ENCODE results near the gene AGAP1.

The AGAP1 gene

DNA sequence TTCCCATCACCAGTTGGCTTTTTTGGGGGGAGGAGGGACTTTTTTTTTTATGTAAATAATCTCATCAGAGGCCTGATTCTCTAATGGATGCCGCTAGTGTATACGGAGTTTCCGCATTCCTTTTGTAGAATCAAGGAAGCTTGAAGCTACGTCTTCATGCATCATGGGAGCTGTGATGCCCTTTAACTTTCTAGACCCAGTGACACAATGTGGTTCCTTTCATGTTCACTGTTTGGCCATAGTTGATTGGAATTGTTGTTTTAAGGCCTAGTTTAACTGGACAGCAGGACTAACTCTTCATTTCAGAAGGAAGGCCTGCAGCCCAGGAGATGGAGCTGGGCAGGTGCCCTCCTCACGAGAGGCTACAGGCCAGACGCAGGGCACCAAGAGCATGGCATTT lies 287.9 kb downstream of the AGAP1 start:
- DNase-seq: no peak

- no peak for DNase-seq
These were observed 290.9 kb downstream of the AGAP1 start for GRCh38 chr2:235784788-235785187.

DNA sequence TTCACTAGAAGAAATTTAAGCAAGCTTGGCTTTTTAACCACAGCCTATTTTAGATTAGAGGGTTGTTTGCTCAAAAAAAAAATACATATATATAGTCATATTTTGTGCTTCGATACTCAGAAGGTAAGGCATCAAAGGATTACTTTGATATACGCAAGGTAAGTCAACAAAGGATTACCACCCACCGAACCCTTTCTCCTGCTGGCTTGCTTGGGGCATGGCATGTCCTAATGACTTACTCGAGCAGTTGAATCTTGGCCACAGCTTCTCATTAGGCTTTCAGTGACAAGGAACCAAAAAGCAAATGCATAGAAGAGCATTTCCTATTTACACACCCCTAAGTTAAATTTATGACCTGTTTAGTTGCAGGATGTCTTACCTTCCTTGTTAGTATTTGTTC lies 295.7 kb downstream of the AGAP1 start:
- no peak for DNase-seq

DNA sequence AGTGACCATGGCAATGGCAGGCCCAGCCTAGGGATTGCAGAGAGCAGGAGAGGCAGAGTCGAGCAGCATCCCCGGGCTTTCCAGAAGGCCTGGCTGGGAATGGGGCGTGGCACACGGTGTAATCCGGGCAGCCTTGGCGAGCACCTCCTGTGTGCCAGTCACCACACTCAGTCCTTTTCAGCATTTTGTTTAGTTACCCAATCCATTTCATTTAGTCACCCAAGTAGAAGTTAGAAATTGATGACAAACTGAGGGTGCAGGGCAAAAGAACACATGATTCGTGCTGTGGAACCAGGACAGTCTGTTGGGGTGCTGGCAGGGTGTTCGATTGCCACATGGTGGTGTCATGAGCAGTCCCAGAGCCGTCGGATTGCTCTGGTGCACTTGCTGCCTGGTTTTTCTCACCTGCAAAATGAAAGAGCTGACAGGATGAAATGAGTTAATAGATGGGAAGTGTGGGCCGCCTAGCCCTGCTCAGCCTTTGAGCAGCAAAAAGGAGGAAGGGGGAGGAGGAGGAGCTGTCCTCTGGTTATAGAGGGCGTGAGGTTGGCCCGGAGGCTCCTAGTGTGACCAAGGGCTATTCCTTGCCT lies 299.4 kb downstream of the AGAP1 start:
- no peak for DNase-seq

DNA sequence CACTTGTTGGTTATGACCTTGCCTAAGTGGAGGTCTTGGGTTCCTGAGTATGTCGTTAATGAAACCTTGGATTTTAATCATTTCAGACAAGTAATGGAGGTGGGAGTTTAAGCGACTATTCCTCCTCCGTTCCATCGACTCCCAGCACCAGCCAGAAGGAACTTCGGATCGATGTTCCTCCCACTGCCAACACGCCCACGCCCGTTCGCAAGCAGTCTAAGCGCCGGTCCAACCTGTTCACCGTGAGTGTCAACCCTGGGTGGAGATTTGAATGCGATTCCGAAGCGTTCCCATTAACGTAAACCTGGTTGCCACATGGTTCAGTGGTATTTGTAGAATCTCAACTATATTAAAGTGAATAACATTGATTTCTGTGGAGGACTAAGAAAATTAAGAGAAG lies 305.4 kb downstream of the AGAP1 start:
- no peak for DNase-seq

- DNase-seq: no peak
These were observed 308.7 kb downstream of the AGAP1 start for GRCh38 chr2:235802542-235802941.

GRCh38 chr2:235803028-235803427 lies 309.2 kb downstream of the AGAP1 start:
- DNase-seq: no peak

- DNase-seq: no peak
These were observed 310.8 kb downstream of the AGAP1 start for GRCh38 chr2:235804676-235805075.

DNA sequence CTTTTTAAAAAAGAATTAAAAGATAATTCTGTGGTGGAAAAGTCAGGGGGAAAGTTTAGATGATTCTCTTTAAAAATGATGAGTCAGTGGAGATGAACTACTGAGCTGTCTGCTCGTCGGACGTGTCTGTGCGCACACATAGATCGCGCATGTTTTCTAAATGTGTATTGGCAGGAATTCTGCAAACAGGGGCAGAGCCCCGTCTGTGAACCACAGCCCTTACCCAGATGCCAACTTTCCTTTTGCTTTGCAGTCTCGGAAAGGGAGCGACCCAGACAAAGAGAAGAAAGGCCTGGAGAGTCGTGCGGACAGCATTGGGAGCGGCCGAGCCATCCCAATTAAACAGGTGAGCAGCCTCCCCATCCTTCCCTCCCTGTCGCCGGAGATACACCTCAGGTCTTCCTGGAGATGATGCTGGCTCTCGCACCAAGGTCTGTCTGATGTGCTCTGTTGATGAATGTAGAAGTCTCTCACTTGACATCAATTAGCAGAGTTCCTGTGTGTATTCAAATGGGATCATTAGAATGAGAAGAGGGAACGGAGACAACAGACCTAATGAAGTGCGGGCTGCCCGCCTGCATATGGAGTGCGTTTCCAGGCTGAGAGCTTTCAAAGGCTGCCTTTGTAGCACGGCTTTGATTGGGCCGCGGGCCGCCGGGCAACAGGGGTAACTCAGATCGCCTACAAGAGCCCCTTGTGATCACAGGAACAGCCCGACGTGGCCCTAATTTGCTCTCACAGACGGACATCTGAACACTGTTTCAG lies 313.3 kb downstream of the AGAP1 start:
- no peak for DNase-seq

GRCh38 chr2:235808366-235808765 lies 314.5 kb downstream of the AGAP1 start:
- DNase-seq: no peak

- no peak for DNase-seq
These were observed 316.4 kb downstream of the AGAP1 start for GRCh38 chr2:235810252-235810651.

DNA sequence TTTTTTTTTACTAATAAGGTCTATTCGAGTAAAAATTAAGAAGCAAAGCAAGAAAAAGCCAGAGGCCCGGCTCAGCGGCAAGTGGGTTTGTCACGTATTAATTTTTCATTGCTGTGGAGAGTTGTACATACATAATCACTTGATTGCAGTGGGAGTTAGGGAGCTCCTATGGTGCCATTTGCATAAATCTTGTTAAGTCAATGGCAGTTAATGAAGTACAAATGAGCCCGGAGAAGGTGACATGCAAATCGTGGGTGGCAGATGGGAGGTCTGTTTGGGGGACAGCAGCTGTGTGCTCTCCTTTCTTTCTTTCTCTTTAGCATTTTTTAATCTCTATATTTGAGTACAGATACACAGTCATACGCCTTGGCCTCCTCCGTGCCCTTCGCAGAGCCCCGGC lies 317.0 kb downstream of the AGAP1 start:
- no peak for DNase-seq

GRCh38 chr2:235811446-235812184 lies 317.8 kb downstream of the AGAP1 start:
- DNase-seq: no peak

DNA sequence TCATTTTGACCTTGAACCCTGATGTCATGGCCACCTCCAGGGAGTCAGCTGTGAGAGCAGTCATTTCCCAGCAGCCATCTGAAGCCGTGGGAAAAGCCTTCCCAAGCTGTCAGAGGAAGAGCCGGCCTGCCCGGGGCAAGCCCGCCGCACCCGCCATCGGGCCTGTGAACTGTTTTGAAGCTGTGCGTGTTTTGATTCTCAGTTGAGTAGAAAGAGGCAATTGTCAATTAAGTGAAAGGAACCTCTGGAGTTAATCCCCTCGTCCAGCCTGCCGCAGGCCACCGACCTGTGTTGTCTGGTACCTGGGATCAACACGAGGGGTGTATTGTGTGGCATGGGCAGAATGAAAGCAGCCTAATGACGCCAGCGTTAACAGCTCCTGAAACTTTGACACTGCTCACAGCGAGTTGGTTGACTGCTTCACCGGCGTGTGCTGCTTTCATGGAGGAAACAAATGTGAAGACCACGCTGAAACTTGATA lies 318.4 kb downstream of the AGAP1 start:
- no peak for DNase-seq

- no peak for DNase-seq
These were observed 319.6 kb downstream of the AGAP1 start for GRCh38 chr2:235813398-235813797.

- no peak for DNase-seq
These were observed 326.7 kb downstream of the AGAP1 start for GRCh38 chr2:235820571-235820970.

- DNase-seq: no peak
These were observed 330.5 kb downstream of the AGAP1 start for GRCh38 chr2:235824331-235824730.

DNA sequence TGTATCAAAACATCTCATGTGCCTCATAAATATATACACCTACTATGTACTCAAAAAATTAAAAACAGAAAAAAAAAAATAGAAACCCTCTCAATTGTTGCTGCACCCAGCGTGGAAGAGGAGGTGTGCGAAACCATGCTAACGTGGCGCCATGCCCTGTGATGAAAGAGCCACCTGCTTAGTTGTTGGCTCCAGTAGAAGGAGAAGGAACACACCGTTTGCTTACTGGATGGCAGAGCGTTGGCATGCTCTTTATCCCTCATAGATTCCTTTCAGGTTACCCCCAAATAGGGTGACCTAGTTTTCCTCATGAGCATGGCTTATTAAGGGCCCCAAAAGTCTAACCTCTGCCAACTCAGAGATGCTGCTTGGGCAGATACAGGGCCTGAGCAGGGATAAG lies 332.1 kb downstream of the AGAP1 start:
- no peak for DNase-seq

- DNase-seq: no peak
These were observed 333.0 kb downstream of the AGAP1 start for GRCh38 chr2:235826826-235827225.

DNA sequence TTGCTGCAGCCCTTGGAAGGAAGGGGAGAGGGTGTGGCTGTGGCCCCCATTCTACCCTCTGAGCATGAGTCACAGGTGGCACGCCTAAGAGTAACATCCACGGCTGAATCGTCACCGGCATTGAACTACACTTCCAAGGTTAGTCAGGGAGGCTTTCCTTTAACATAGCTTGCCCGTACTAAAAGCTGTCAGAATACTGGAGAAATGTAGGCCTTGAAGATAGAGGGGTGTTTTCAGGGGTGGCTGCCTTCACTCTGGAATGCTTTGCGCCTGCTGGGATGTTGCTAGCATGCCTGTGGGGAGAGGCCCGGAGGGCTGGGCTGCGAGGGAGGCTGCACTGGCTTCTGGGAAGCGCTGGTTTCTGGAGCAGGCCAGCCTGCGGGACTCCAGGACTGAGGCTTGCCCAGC lies 333.7 kb downstream of the AGAP1 start:
- no peak for DNase-seq

DNA sequence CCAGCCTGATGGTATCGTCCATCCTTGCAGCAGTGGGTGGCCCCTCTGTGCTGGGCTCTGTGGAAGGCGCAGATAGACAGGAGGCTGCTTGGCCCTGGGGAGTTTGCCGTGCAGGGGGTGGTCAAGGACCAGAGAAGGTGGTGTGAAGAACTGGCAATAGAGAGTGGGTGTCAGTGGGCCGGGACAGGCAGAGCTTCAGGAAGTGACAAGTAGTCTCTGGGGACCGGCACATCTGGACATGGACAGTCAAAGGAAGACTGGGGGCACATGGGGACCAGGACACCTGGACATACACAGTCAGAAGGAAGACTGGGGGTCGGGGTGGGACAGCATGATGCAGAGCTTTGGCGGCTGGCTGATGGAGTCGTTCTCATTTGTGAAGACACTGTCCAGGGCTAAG lies 335.9 kb downstream of the AGAP1 start:
- DNase-seq: no peak

DNA sequence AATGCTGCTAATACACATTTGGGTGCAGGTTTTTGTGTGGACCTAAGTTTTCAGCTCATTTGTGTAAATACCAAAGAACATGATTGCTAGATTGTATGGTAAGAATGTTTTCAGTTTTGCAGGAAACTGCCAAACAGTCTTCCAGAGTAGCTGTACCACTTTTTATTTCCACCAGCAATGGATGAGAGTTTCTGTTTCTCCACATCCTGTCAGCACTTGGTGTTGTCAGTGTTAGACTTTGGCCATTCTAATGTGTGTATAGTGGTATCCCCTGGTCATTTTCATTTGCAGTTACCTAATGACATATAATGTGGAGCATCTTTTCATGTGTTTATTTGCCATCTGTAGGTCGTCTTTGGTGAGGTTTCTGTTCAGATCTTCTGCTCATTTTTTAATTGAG lies 337.9 kb downstream of the AGAP1 start:
- DNase-seq: no peak

GRCh38 chr2:235832941-235833340 lies 339.1 kb downstream of the AGAP1 start:
- DNase-seq: no peak

Data from stimulated activated naive CD4-positive, alpha-beta T cell (primary cell).